Measurements from ENCODE around the gene KLHL22. TPM values are rescaled to one million over a fixed set of nuclear protein-coding genes. Genes with fewer than 3 reads are reported as not detected.

The KLHL22 gene
- total and polyA plus RNA-seq, 2 experiments from 2014 or later: 23.6 to 38.0 TPM

GRCh38 chr22:20449819-20450550, 45.6 kb downstream of the KLHL22 start:
- H3K79me2 ChIP-seq: no peaks in the 10 kb centered on the region
- no peaks in the 10 kb centered on the region for H3K27me3 ChIP-seq
- H4K20me1 ChIP-seq (ENCODE audit: insufficient read depth, poor library complexity, severe bottlenecking): no peaks in the 10 kb centered on the region
- no peak overlapping the region for H3K27ac ChIP-seq
- H3K4me2 ChIP-seq: no peak overlapping the region
- no peak for DNase-seq (ENCODE audit: low spot score)
- TF ChIP-seq CTCF (IDR thresholded peaks at IDR 0.05; ENCODE audit: poor library complexity) (no peak), EZH2 (IDR thresholded peaks at IDR 0.05; ENCODE audit: borderline replicate concordance) (no peak), EZH2phosphoT487 (IDR thresholded peaks at IDR 0.05; ENCODE audit: low read depth, severe bottlenecking, unreplicated experiment) (no peak)
- no peak overlapping the region for H3K4me3 ChIP-seq
- H3K9me3 ChIP-seq (ENCODE audit: low read depth): no peaks in the 10 kb centered on the region
- H2AFZ ChIP-seq: no peak overlapping the region
- WGBS (ENCODE audit: low lambda C conversion rate, missing lambda C conversion rate): 97% methylated on average over 18 of the region's 19 CpGs
- no peaks in the 10 kb centered on the region for H3K4me1 ChIP-seq (ENCODE audit: insufficient read depth)
- H3K36me3 ChIP-seq (replicated peaks; ENCODE audit: insufficient read depth, low read depth): no peaks in the 10 kb centered on the region
- H3K9me2 ChIP-seq (replicated peaks; ENCODE audit: insufficient read depth): no peaks in the 10 kb centered on the region

- Histone ChIP-seq H3K79me2 (no peaks in the 10 kb centered on the region), H3K4me1 (ENCODE audit: insufficient read depth) (no peaks in the 10 kb centered on the region), H2AFZ (no peak overlapping the region), H3K9me3 (ENCODE audit: low read depth) (no peaks in the 10 kb centered on the region), H3K27me3 (no peaks in the 10 kb centered on the region), H4K20me1 (ENCODE audit: insufficient read depth, poor library complexity, severe bottlenecking) (no peaks in the 10 kb centered on the region), H3K4me2 (no peak overlapping the region), H3K4me3 (no peak overlapping the region), H3K27ac (no peak overlapping the region), H3K9me2 (replicated peaks; ENCODE audit: insufficient read depth) (no peaks in the 10 kb centered on the region), H3K36me3 (replicated peaks; ENCODE audit: insufficient read depth, low read depth) (no peaks in the 10 kb centered on the region)
- 94% methylated on average over 5 of the region's 5 CpGs for WGBS (ENCODE audit: low lambda C conversion rate, missing lambda C conversion rate)
- no peak for DNase-seq (ENCODE audit: low spot score)
- no peak for TF ChIP-seq CTCF (IDR thresholded peaks at IDR 0.05; ENCODE audit: poor library complexity)
- no peak for TF ChIP-seq EZH2 (IDR thresholded peaks at IDR 0.05; ENCODE audit: borderline replicate concordance)
- TF ChIP-seq EZH2phosphoT487 (IDR thresholded peaks at IDR 0.05; ENCODE audit: low read depth, severe bottlenecking, unreplicated experiment): no peak
These were observed 47.0 kb downstream of the KLHL22 start for GRCh38 chr22:20448630-20449029.

- no peak for DNase-seq (ENCODE audit: low spot score)
- Histone ChIP-seq H3K9me3 (ENCODE audit: low read depth) (no peaks in the 10 kb centered on the region), H3K27ac (no peak overlapping the region), H3K4me3 (no peak overlapping the region), H3K27me3 (no peaks in the 10 kb centered on the region), H3K36me3 (replicated peaks; ENCODE audit: insufficient read depth, low read depth) (no peaks in the 10 kb centered on the region), H3K4me1 (ENCODE audit: insufficient read depth) (no peaks in the 10 kb centered on the region), H4K20me1 (ENCODE audit: insufficient read depth, poor library complexity, severe bottlenecking) (no peaks in the 10 kb centered on the region), H3K4me2 (no peak overlapping the region), H2AFZ (no peak overlapping the region), H3K9me2 (replicated peaks; ENCODE audit: insufficient read depth) (no peaks in the 10 kb centered on the region), H3K79me2 (no peaks in the 10 kb centered on the region)
- no peak for TF ChIP-seq EZH2 (IDR thresholded peaks at IDR 0.05; ENCODE audit: borderline replicate concordance)
- TF ChIP-seq CTCF (IDR thresholded peaks at IDR 0.05; ENCODE audit: poor library complexity): no peak
- no peak for TF ChIP-seq EZH2phosphoT487 (IDR thresholded peaks at IDR 0.05; ENCODE audit: low read depth, severe bottlenecking, unreplicated experiment)
- 97% methylated on average over 21 of the region's 21 CpGs for WGBS (ENCODE audit: low lambda C conversion rate, missing lambda C conversion rate)
These were observed 49.1 kb downstream of the KLHL22 start for GRCh38 chr22:20446383-20446970.

All from hepatocyte (in vitro differentiated cells).